WTC11 (cell line): ENCODE measurements around the gene ACIN1. TPM values are rescaled to one million over a fixed set of nuclear protein-coding genes. Genes with fewer than 3 reads are reported as not detected.

Experiments
- ATAC-seq: fragments of 200-7000 bp; cut with Tn5 transposase; 2 replicates; pipeline ENCODE4 v1.10.0; 2021; ENCODE audit warnings: mild to moderate bottlenecking, moderate library complexity
- CTCF ChIA-PET: fragments of 300-600 bp; sonication (Branson Sonifier 250); formaldehyde crosslinking; loops from one replicate; lab custom pipeline; 2021; ENCODE audit warnings: antibody characterized with exemption; lab: Charles Lee
- POLR2A ChIA-PET: fragments of 350-600 bp; sonication (Branson Sonifier 250); formaldehyde crosslinking; loops from one replicate; lab custom pipeline; 2021; ENCODE audit warnings: antibody characterized with exemption; lab: Charles Lee
- DNase-seq: peaks from one replicate; pipeline ENCODE4 v3.0.0; 2021; ENCODE audit warnings: low spot score
- H3K27ac Mint-ChIP-seq: 2 replicates; pipeline ENCODE4 v1.8.0; 2021; ENCODE audit warnings: mixed read lengths
- H3K27me3 Mint-ChIP-seq: 2 replicates; pipeline ENCODE4 v1.8.0; 2021; ENCODE audit warnings: low read depth, mild to moderate bottlenecking, moderate library complexity, mixed read lengths
- H3K36me3 Mint-ChIP-seq: 2 replicates; pipeline ENCODE4 v1.8.0; 2021; ENCODE audit warnings: mixed read lengths
- H3K4me1 Mint-ChIP-seq: 2 replicates; pipeline ENCODE4 v1.8.0; 2022; ENCODE audit warnings: mixed read lengths
- H3K4me3 Mint-ChIP-seq: 2 replicates; pipeline ENCODE4 v1.8.0; 2021; ENCODE audit warnings: mild to moderate bottlenecking, moderate library complexity, mixed read lengths
- H3K9me3 Mint-ChIP-seq: 2 replicates; pipeline ENCODE4 v1.8.0; 2021; ENCODE audit warnings: mixed read lengths
- AR ChIP-seq: fragments of 250-450 bp; sonication (Bioruptor Pico); IDR thresholded peaks from 2 replicates; pipeline ENCODE4 v1.9.0; 2021; ENCODE audit warnings: mild to moderate bottlenecking
- ATF2 ChIP-seq: sonication (generic); formaldehyde crosslinking; IDR thresholded peaks from 2 replicates; pipeline ENCODE4 v1.8.1; 2022; ENCODE audit warnings: low read depth, missing genetic modification reagents, borderline replicate concordance
- ESRRA ChIP-seq: sonication (generic); formaldehyde crosslinking; IDR thresholded peaks from 2 replicates; pipeline ENCODE4 v1.8.1; 2022; ENCODE audit warnings: mild to moderate bottlenecking, missing genetic modification reagents, borderline replicate concordance
- ETV6 ChIP-seq: sonication (generic); formaldehyde crosslinking; IDR thresholded peaks from 2 replicates; pipeline ENCODE4 v1.8.1; 2022; ENCODE audit warnings: mild to moderate bottlenecking, missing genetic modification reagents
- FOXJ3 ChIP-seq: sonication (generic); formaldehyde crosslinking; IDR thresholded peaks from 2 replicates; pipeline ENCODE4 v1.9.0; 2021; ENCODE audit warnings: missing genetic modification reagents, mild to moderate bottlenecking, borderline replicate concordance
- GABPB1 ChIP-seq: sonication (generic); formaldehyde crosslinking; IDR thresholded peaks from 2 replicates; pipeline ENCODE4 v1.8.1; 2023; ENCODE audit warnings: mild to moderate bottlenecking, missing genetic modification reagents
- HMGA2 ChIP-seq: fragments of 250-450 bp; sonication (Bioruptor Pico); IDR thresholded peaks from 2 replicates; pipeline ENCODE4 v1.4.0; 2021; ENCODE audit warnings: mild to moderate bottlenecking, moderate library complexity
- MLX ChIP-seq: sonication (generic); formaldehyde crosslinking; IDR thresholded peaks from 2 replicates; pipeline ENCODE4 v1.8.1; 2023; ENCODE audit warnings: mild to moderate bottlenecking, missing genetic modification reagents, moderate library complexity
- MXD4 ChIP-seq: fragments of 250-450 bp; sonication (Bioruptor Pico); IDR thresholded peaks from 2 replicates; pipeline ENCODE4 v1.8.0; 2021; ENCODE audit warnings: mild to moderate bottlenecking, moderate library complexity, borderline replicate concordance
- NR3C1 ChIP-seq: sonication (generic); formaldehyde crosslinking; conservative IDR thresholded peaks from 2 replicates; pipeline ENCODE4 v1.8.1; 2023; ENCODE audit warnings: low read depth, mild to moderate bottlenecking, missing genetic modification reagents
- RORB ChIP-seq: fragments of 250-450 bp; sonication (Bioruptor Pico); IDR thresholded peaks from 2 replicates; pipeline ENCODE4 v1.9.0; 2021; ENCODE audit warnings: mild to moderate bottlenecking
- ZNF263 ChIP-seq: sonication (generic); formaldehyde crosslinking; IDR thresholded peaks from 2 replicates; pipeline ENCODE4 v1.8.1; 2022; ENCODE audit warnings: low read depth, mild to moderate bottlenecking, moderate library complexity, missing genetic modification reagents
- ZNF396 ChIP-seq: fragments of 250-450 bp; sonication (Bioruptor Pico); IDR thresholded peaks from 2 replicates; pipeline ENCODE4 v1.8.0; 2021; ENCODE audit warnings: mild to moderate bottlenecking, moderate library complexity, borderline replicate concordance
- ZNF416 ChIP-seq: fragments of 250-450 bp; sonication (Bioruptor Pico); IDR thresholded peaks from 2 replicates; pipeline ENCODE4 v1.9.0; 2021; ENCODE audit warnings: mild to moderate bottlenecking, inconsistent platforms
- ZNF425 ChIP-seq: fragments of 250-450 bp; sonication (Bioruptor Pico); conservative IDR thresholded peaks from 2 replicates; pipeline ENCODE4 v1.9.0; 2021; ENCODE audit warnings: mild to moderate bottlenecking
- total RNA-seq: library from RNA; stranded (reverse); gene quantifications from 3 replicates; pipeline ENCODE4 v1.2.3, GENCODE V29; 2021
- TF ChIP-seq, protein P1 (sequence below): fragments of 250-450 bp; sonication (Bioruptor Pico); IDR thresholded peaks from 2 replicates; pipeline ENCODE4 v2.1.2; 2022; ENCODE audit warnings: mild to moderate bottlenecking, moderate library complexity
- TF ChIP-seq, protein P2 (sequence below): sonication (generic); formaldehyde crosslinking; IDR thresholded peaks from 2 replicates; pipeline ENCODE4 v1.8.0; 2023; ENCODE audit warnings: missing genetic modification reagents, mild to moderate bottlenecking, borderline replicate concordance

The ACIN1 gene
- total RNA-seq, 1 experiment from 2014 or later: 229 TPM

DNA sequence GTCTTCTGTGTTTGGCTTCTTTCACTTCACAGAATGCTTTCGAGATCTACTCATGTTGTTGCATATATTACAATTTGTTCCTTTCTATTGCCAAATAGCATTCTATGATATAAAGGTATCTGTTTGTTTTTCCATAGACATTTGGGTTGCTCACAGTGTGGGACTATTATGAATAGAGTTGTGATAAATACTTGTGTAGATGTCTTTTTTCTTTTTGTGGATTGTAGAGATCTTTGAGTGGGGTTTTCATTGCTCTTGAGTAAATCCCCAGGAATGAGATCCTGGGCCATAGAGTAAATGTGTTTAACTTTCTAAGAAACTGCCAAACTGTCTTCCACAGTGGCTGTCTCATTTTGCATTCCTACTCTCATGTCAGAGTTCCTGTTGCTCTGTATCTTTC, 49.0 kb upstream of the ACIN1 start:
- peaks cover 10% of the 10 kb centered on the region for H3K4me1 Mint-ChIP-seq
- POLR2A ChIA-PET: no interaction called here
- no peak for ATAC-seq
- H3K36me3 Mint-ChIP-seq: peaks cover 72% of the 10 kb centered on the region
- no peak for DNase-seq
- no peaks in the 10 kb centered on the region for H3K27me3 Mint-ChIP-seq
- H3K4me3 Mint-ChIP-seq: no peak overlapping the region
- CTCF ChIA-PET: interaction anchor here (0.7 to 1.4 kb wide), 2 partner anchors 23 to 75 kb away, joined by 4 to 7 read pairs; no protein-coding TSS in a partner anchor
- H3K9me3 Mint-ChIP-seq: peaks cover 6% of the 10 kb centered on the region
- H3K27ac Mint-ChIP-seq: no peak overlapping the region
- TF ChIP-seq RORB (CRISPR knock-in tag): no peak
- no peak for TF ChIP-seq ZNF425 (CRISPR knock-in tag)
- no peak for TF ChIP-seq MLX
- TF ChIP-seq ATF2 (CRISPR knock-in tag): no peak
- TF ChIP-seq, all 79 proteins: peak for 0

DNA sequence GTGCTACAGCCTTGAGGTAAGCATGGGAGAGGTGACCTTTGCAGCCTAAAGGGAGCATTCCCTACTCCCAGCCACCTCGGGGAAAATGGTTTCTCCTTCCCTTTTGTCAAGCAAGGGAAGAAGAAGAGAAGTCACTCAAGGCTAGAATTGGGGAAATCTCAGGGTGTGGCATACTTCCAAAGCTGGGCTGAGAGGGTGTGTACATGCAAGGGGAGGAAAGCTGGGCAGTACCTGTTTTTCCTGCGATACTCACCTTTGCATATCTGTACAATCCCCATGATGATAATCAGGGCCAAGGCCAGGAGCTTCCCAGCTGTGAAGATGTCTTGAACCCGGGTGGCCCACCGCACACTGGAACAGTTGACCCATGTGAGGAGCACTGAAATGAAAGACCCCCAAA, 47.9 kb upstream of the ACIN1 start:
- Mint-ChIP-seq H3K4me1 (peaks cover 10% of the 10 kb centered on the region), H3K36me3 (peaks cover 68% of the 10 kb centered on the region), H3K9me3 (no peaks in the 10 kb centered on the region), H3K27ac (no peak overlapping the region), H3K27me3 (no peaks in the 10 kb centered on the region), H3K4me3 (no peak overlapping the region)
- TF ChIP-seq GABPB1 (CRISPR knock-in tag) (no peak), ETV6 (CRISPR knock-in tag) (no peak), HMGA2 (no peak), NR3C1 (no peak), FOXJ3 (no peak), ZNF263 (CRISPR knock-in tag) (no peak)
- TF ChIP-seq, protein P1, sequence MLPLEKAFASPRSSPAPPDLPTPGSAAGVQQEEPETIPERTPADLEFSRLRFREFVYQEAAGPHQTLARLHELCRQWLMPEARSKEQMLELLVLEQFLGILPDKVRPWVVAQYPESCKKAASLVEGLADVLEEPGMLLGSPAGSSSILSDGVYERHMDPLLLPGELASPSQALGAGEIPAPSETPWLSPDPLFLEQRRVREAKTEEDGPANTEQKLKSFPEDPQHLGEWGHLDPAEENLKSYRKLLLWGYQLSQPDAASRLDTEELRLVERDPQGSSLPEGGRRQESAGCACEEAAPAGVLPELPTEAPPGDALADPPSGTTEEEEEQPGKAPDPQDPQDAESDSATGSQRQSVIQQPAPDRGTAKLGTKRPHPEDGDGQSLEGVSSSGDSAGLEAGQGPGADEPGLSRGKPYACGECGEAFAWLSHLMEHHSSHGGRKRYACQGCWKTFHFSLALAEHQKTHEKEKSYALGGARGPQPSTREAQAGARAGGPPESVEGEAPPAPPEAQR (CRISPR knock-in tag): no peak
- ATAC-seq: no peak
- DNase-seq: no peak
- ChIA-PET CTCF (interaction anchor here (0.8 to 2.0 kb wide), 3 partner anchors 21 to 45 kb away, joined by 3 to 8 read pairs (median 4); no protein-coding TSS in a partner anchor), POLR2A (interaction anchor here (0.6 kb wide), 1 partner anchor 26 kb away, joined by 3 read pairs; no protein-coding TSS in a partner anchor)

DNA sequence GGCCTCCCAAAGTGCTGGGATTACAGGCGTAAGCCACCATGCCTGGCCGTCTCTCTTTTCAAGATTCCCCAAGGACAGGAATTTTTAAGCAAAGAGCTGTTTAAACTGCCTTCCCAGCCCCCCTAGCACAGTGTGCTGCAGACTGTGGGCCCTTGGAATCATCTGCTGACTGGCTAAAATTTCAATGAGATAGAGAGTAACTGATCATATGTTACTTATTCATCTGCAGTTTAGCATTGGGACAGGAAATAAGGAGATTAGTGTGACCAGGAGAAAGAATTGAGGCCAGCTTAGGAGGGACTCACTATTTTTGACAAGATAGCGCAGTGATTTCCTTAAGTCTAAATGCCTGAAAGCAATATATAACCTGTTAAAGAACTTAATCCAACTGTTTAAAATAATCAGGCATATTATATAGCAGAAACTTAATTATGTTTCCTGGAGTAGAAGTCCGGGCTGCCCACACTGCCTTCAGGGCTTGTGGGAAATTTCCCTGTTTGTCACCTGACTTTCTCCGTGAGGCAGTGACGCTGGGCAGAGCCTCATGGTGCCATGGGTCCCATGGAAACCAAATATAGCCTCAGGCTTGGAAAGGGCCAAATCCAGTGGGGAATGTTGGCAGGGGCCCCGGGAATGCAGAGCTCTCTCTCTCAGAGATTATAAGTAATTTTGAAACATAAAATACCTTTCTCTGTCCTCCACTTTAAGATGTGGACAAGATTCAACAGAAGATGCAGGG, 46.9 kb upstream of the ACIN1 start:
- Mint-ChIP-seq H3K4me3 (no peak overlapping the region), H3K27me3 (no peaks in the 10 kb centered on the region), H3K9me3 (no peaks in the 10 kb centered on the region), H3K4me1 (peaks cover 6% of the 10 kb centered on the region), H3K27ac (peak overlapping the region; percentile 52; the same call in 1 of the 2 replicates), H3K36me3 (peaks cover 67% of the 10 kb centered on the region)
- ChIA-PET POLR2A (interaction anchor here (0.6 kb wide), 1 partner anchor 25 kb away, joined by 3 read pairs; no protein-coding TSS in a partner anchor), CTCF (interaction anchor here (0.8 to 2.0 kb wide), 3 partner anchors 20 to 376 kb away, joined by 3 to 8 read pairs (median 4); no protein-coding TSS in a partner anchor)
- no peak for ATAC-seq
- DNase-seq: no peak
- TF ChIP-seq ZNF396: no peak
- TF ChIP-seq AR (CRISPR knock-in tag): no peak
- TF ChIP-seq, protein P2, sequence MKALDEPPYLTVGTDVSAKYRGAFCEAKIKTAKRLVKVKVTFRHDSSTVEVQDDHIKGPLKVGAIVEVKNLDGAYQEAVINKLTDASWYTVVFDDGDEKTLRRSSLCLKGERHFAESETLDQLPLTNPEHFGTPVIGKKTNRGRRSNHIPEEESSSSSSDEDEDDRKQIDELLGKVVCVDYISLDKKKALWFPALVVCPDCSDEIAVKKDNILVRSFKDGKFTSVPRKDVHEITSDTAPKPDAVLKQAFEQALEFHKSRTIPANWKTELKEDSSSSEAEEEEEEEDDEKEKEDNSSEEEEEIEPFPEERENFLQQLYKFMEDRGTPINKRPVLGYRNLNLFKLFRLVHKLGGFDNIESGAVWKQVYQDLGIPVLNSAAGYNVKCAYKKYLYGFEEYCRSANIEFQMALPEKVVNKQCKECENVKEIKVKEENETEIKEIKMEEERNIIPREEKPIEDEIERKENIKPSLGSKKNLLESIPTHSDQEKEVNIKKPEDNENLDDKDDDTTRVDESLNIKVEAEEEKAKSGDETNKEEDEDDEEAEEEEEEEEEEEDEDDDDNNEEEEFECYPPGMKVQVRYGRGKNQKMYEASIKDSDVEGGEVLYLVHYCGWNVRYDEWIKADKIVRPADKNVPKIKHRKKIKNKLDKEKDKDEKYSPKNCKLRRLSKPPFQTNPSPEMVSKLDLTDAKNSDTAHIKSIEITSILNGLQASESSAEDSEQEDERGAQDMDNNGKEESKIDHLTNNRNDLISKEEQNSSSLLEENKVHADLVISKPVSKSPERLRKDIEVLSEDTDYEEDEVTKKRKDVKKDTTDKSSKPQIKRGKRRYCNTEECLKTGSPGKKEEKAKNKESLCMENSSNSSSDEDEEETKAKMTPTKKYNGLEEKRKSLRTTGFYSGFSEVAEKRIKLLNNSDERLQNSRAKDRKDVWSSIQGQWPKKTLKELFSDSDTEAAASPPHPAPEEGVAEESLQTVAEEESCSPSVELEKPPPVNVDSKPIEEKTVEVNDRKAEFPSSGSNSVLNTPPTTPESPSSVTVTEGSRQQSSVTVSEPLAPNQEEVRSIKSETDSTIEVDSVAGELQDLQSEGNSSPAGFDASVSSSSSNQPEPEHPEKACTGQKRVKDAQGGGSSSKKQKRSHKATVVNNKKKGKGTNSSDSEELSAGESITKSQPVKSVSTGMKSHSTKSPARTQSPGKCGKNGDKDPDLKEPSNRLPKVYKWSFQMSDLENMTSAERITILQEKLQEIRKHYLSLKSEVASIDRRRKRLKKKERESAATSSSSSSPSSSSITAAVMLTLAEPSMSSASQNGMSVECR (CRISPR knock-in tag): no peak
- no peak for TF ChIP-seq ESRRA (CRISPR knock-in tag)
- no peak for TF ChIP-seq MXD4
- TF ChIP-seq ZNF416 (CRISPR knock-in tag): no peak
